HEK293 (cell line): ENCODE results near the gene SPDYE4.

Experiments
- BCL6B ChIP-seq: fragments of 450-650 bp; formaldehyde crosslinking; IDR thresholded peaks from 2 replicates; pipeline ENCODE4 v1.5.1; 2017; ENCODE audit warnings: missing biosample characterization, missing genetic modification characterization
- CTCF ChIP-seq: fragments of 450-650 bp; formaldehyde crosslinking; IDR thresholded peaks from 2 replicates; pipeline ENCODE4 v1.5.1; 2016; ENCODE audit warnings: missing biosample characterization, missing genetic modification characterization
- OSR2 ChIP-seq: fragments of 450-650 bp; formaldehyde crosslinking; IDR thresholded peaks from 2 replicates; pipeline ENCODE4 v1.5.1; 2016; ENCODE audit warnings: missing biosample characterization, missing genetic modification characterization
- PRDM2 ChIP-seq: fragments of 450-650 bp; formaldehyde crosslinking; IDR thresholded peaks from 2 replicates; pipeline ENCODE4 v1.5.1; 2016; ENCODE audit warnings: missing biosample characterization, missing genetic modification characterization, borderline replicate concordance
- ZNF121 ChIP-seq: fragments of 450-650 bp; formaldehyde crosslinking; IDR thresholded peaks from 2 replicates; pipeline ENCODE4 v1.5.1; 2016; ENCODE audit warnings: missing biosample characterization, missing genetic modification characterization
- ZNF292 ChIP-seq: fragments of 450-650 bp; formaldehyde crosslinking; IDR thresholded peaks from 2 replicates; pipeline ENCODE4 v1.5.1; 2016; ENCODE audit warnings: low read depth, missing biosample characterization, missing genetic modification characterization, borderline replicate concordance
- ZNF426 ChIP-seq: fragments of 450-650 bp; formaldehyde crosslinking; IDR thresholded peaks from 2 replicates; pipeline ENCODE4 v1.5.1; 2017; ENCODE audit warnings: missing biosample characterization, missing genetic modification characterization, mild to moderate bottlenecking, inconsistent platforms, moderate library complexity
- ZNF621 ChIP-seq: fragments of 450-650 bp; formaldehyde crosslinking; IDR thresholded peaks from 2 replicates; pipeline ENCODE4 v1.5.1; 2017; ENCODE audit warnings: missing biosample characterization, missing genetic modification characterization
- ZSCAN16 ChIP-seq: fragments of 450-650 bp; formaldehyde crosslinking; IDR thresholded peaks from 2 replicates; pipeline ENCODE4 v1.5.1; 2016; ENCODE audit warnings: missing biosample characterization, missing genetic modification characterization
- ZSCAN18 ChIP-seq: fragments of 450-650 bp; formaldehyde crosslinking; IDR thresholded peaks from 2 replicates; pipeline ENCODE4 v1.5.1; 2016; ENCODE audit warnings: missing biosample characterization, missing genetic modification characterization

GRCh38 chr17:8740486-8740885 lies 17.9 kb downstream of the SPDYE4 start:
- TF ChIP-seq ZNF621 (tag by site-specific recombination): no peak
- TF ChIP-seq PRDM2: no peak
- TF ChIP-seq CTCF (tag by site-specific recombination): no peak; the same call in 1 of the 2 replicates
- no peak for TF ChIP-seq ZNF121
- TF ChIP-seq BCL6B (tag by site-specific recombination): no peak
- TF ChIP-seq ZSCAN16 (tag by site-specific recombination): no peak
- no peak for TF ChIP-seq OSR2 (tag by site-specific recombination)
- TF ChIP-seq ZSCAN18 (tag by site-specific recombination): no peak
- no peak for TF ChIP-seq ZNF426 (tag by site-specific recombination)
- TF ChIP-seq ZNF292 (tag by site-specific recombination): no peak
